Ascending aorta (tissue), 2 donors: ENCODE results near the gene LRRC23. TPM values are rescaled to one million over a fixed set of nuclear protein-coding genes. Genes with fewer than 3 reads are reported as not detected.

Source experiments
- DNase-seq, 2 donors: peaks; one replicate each; pipeline ENCODE4 v3.0.0-alpha.2; 2019; ENCODE audit warnings: low spot score in 2 of 2
- H3K27ac ChIP-seq, 2 donors: fragments of 200-600 bp; sonication (generic); one replicate each; pipeline ENCODE4 v1.5.1; 2016 to 2017; ENCODE audit warnings: mild to moderate bottlenecking in 1 of 2
- H3K27me3 ChIP-seq: fragments of 200-600 bp; sonication (generic); one replicate; pipeline ENCODE4 v1.5.1; 2017
- H3K36me3 ChIP-seq, 2 donors: fragments of 200-600 bp; sonication (generic); one replicate each; pipeline ENCODE4 v1.5.1; 2016
- H3K4me1 ChIP-seq, 2 donors: fragments of 200-600 bp; sonication (generic); one replicate each; pipeline ENCODE4 v1.5.1; 2016 to 2017; ENCODE audit warnings: mild to moderate bottlenecking in 1 of 2
- H3K4me3 ChIP-seq, 2 donors: fragments of 200-600 bp; sonication (generic); one replicate each; pipeline ENCODE4 v1.5.1; 2016 to 2017; ENCODE audit warnings: mild to moderate bottlenecking in 1 of 2
- H3K9me3 ChIP-seq, 2 donors: fragments of 200-600 bp; sonication (generic); one replicate each; pipeline ENCODE4 v1.5.1; 2016
- intact Hi-C: fragments of 100-400 bp; cut with DNase I; formaldehyde crosslinking; loops from one replicate; pipeline ENCODE4 v1.15.1; 2023
- total RNA-seq: library from RNA; depleted of rRNA; stranded (reverse); fragments of >200 nt; gene quantifications from one replicate; pipeline ENCODE4 v1.1.0, GENCODE V29; 2016
- TF ChIP-seq, protein P1 (sequence below), 3 experiments: fragments of 200-600 bp in 2 of 3; fragments of 450-650 bp in 1 of 3; sonication (generic) in 2 of 3; IDR thresholded peaks; one replicate each; pipeline ENCODE4 v1.5.1; 2016 to 2019; ENCODE audit warnings: antibody characterized with exemption in 3 of 3, mild to moderate bottlenecking in 1 of 3, moderate library complexity in 1 of 3

LRRC23 gene
- total RNA-seq, 1 donor from 2014 or later, result 6.6 TPM

DNA sequence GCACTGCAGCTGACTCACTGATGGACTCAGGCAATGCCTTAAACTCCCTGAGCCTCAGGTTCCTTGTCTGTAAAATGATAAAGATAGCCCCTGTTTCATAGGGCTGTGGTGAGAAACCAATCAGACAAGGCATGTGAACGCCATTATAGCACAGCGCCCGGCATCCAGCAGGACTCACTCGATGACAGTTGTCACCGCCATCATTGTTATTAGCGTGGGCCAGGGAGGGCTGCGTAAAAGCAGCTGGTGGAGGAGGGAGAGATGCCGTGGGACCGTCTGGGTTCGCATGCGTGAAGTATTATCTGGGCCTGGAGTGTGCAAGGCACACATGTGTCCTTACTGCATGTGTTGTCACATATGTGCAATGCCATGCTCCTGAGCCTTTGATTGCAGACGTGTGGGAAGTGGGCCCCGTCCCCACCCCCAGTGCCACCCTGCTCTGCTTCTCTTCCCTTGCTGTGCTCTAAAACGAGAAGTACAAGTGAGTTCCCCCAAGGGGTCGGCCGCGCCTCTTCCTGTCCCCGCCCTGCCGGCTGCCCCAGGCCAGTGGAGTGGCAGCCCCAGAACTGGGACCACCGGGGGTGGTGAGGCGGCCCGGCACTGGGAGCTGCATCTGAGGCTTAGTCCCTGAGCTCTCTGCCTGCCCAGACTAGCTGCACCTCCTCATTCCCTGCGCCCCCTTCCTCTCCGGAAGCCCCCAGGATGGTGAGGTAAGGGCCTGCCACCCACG lies 46.4 kb downstream of the LRRC23 start, which contains the start of gene PTPN6:
Gene PTPN6, plus strand, starts transcription at position 546 of the 730 bp plus-strand sequence. Its CDS starts 157 bp downstream, at position 703.
- TF ChIP-seq, protein P1, sequence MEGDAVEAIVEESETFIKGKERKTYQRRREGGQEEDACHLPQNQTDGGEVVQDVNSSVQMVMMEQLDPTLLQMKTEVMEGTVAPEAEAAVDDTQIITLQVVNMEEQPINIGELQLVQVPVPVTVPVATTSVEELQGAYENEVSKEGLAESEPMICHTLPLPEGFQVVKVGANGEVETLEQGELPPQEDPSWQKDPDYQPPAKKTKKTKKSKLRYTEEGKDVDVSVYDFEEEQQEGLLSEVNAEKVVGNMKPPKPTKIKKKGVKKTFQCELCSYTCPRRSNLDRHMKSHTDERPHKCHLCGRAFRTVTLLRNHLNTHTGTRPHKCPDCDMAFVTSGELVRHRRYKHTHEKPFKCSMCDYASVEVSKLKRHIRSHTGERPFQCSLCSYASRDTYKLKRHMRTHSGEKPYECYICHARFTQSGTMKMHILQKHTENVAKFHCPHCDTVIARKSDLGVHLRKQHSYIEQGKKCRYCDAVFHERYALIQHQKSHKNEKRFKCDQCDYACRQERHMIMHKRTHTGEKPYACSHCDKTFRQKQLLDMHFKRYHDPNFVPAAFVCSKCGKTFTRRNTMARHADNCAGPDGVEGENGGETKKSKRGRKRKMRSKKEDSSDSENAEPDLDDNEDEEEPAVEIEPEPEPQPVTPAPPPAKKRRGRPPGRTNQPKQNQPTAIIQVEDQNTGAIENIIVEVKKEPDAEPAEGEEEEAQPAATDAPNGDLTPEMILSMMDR (IDR thresholded peaks at IDR 0.05), result no peak
- Histone ChIP-seq H3K36me3 (peaks cover 3 to 8% of the 10 kb centered on the region in 2 donors), H3K4me1 (no peaks in the 10 kb centered on the region), H3K9me3 (no peaks in the 10 kb centered on the region), H3K4me3 (peak within 1 kb of the TSS in 1 of 2 donors; percentile 57), H3K27me3 (no peaks in the 10 kb centered on the region), H3K27ac (peak within 1 kb of the TSS; percentile 38 to 39)
- intact Hi-C loops, result no loop called here
- peak in 1 of 2 donors; percentile 77 for DNase-seq

DNA sequence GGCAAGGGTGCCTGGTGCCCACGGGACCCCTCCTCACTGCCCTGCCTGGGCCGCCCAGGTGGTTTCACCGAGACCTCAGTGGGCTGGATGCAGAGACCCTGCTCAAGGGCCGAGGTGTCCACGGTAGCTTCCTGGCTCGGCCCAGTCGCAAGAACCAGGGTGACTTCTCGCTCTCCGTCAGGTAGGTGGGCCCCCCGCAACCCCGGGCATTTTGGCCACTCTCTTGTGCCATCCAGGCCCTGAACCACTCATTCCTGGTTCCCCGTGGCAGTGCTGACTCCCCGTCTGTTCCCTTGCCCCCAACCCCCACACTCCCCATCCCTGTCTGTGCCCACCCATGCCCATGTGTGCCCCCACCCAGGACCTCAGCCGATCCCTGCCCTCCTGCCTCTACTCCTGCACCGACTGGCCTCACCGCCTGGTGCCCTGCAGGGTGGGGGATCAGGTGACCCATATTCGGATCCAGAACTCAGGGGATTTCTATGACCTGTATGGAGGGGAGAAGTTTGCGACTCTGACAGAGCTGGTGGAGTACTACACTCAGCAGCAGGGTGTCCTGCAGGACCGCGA lies 47.0 kb downstream of the LRRC23 start:
- peak overlapping the region in 1 of 2 donors; percentile 57 for H3K4me3 ChIP-seq
- no peak for DNase-seq

DNA sequence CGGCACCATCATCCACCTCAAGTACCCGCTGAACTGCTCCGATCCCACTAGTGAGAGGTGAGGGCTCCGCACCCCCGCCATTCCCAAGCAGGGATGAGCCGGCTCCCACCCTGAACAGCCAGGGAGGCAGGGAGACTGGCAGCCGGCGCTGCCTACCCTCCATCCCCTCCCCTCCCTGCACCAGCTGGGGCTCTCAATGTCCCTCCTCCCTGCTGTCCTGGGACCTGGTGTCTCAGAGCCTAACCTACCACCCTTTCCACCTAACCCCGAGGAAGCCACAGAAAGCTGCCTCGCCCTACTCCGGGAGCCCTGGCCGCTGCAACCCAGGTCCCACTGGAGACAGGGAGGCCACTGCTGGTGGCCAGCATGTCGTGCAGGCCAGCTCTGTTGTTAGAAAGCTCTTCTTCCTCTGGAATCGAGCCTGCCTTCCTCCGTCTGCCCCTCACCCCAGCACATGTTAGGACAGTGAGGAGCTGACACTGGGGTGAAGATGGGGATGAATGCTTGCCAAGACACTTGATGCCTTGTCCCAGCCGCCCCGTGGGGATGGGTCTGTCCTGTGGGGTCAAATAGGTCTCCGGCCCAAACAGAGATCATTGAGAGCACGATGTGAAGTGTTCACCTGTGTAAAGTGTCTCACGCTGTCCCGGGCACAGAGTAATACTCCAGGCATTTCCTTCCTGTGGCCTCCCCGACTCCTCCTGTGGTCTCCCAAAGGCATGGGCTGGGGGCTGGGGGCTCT lies 47.7 kb downstream of the LRRC23 start:
- no peaks in the 10 kb centered on the region for H3K4me1 ChIP-seq

More for the DNA sequence above, 47.0 kb downstream of the LRRC23 start:
- H3K9me3 ChIP-seq, result no peaks in the 10 kb centered on the region
- intact Hi-C loops, result no loop called here
- peak overlapping the region; percentile 38 to 39 for H3K27ac ChIP-seq
- TF ChIP-seq, protein P1 (IDR thresholded peaks at IDR 0.05), result no peak
- H3K4me1 ChIP-seq, result no peaks in the 10 kb centered on the region
- H3K36me3 ChIP-seq, result peaks cover 0 to 4% of the 10 kb centered on the region in 2 donors
- H3K27me3 ChIP-seq, result no peaks in the 10 kb centered on the region

DNA sequence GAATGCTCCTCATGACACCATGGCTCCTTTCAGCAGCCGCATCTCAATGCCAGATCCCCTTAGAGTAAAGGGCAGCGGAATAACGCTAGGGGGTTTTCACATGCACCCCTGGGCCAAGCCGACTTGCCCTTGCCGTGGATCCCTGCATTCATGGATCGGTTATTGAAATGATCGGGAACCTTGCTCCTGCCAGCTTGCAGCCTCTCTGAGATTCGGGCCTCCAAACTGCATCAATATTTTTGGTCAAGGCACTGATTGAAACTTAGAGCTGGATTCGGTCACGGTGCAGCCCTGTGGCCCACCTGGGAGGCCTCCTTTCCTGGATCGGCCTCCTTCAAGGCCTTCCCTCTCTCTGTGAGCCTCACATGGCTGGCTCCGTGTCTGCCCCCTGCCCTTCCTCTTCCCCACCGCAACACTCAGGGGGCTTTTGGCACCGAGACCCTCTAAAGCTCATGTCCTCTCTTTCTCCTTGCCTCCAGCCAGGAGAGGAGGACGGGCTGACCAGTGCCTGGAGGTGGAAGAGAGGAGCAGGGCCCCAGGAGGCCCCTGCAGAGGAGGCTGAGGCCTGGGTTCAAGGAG lies 48.3 kb downstream of the LRRC23 start:
- TF ChIP-seq, protein P1 (IDR thresholded peaks at IDR 0.05), result no peak
- Histone ChIP-seq H3K4me1 (no peaks in the 10 kb centered on the region), H3K9me3 (no peaks in the 10 kb centered on the region), H3K4me3 (peak overlapping the region in 1 of 2 donors; percentile 57), H3K36me3 (no peaks in the 10 kb centered on the region), H3K27me3 (no peaks in the 10 kb centered on the region), H3K27ac (peak overlapping the region in 1 of 2 donors; percentile 38)
- intact Hi-C loops, result no loop called here
- DNase-seq, result no peak

More for the DNA sequence above, 47.7 kb downstream of the LRRC23 start:
- H3K4me3 ChIP-seq, result peak overlapping the region in 1 of 2 donors; percentile 57
- peak overlapping the region in 1 of 2 donors; percentile 38 for H3K27ac ChIP-seq
- TF ChIP-seq, protein P1 (IDR thresholded peaks at IDR 0.05), result no peak
- no peaks in the 10 kb centered on the region for H3K9me3 ChIP-seq
- H3K36me3 ChIP-seq, result no peaks in the 10 kb centered on the region
- intact Hi-C loops, result no loop called here
- no peak for DNase-seq
- no peaks in the 10 kb centered on the region for H3K27me3 ChIP-seq
